Colonic mucosa (tissue), 4 donors: ENCODE measurements around the gene NDOR1. TPM values are rescaled to one million over a fixed set of nuclear protein-coding genes. Genes with fewer than 3 reads are reported as not detected.

Experiments used
- DNase-seq: peaks from one replicate; pipeline ENCODE4 v3.0.0-alpha.2; 2020
- H3K27ac ChIP-seq: fragments of 200-600 bp; one replicate; pipeline ENCODE4 v1.8.0; 2021
- H3K27me3 ChIP-seq: fragments of 200-600 bp; one replicate; pipeline ENCODE4 v1.8.0; 2021
- H3K36me3 ChIP-seq: fragments of 200-600 bp; one replicate; pipeline ENCODE4 v1.8.0; 2021
- H3K4me1 ChIP-seq: fragments of 200-600 bp; one replicate; pipeline ENCODE4 v1.8.0; 2021; ENCODE audit warnings: mild to moderate bottlenecking
- H3K4me3 ChIP-seq: fragments of 200-600 bp; one replicate; pipeline ENCODE4 v1.8.0; 2021
- H3K9ac ChIP-seq, 2 donors: one replicate each; pipeline ENCODE4 v1.7.0; 2013; ENCODE audit warnings: control low read depth in 2 of 2, low read depth in 2 of 2, low read length in 2 of 2
- H3K9me3 ChIP-seq: fragments of 200-600 bp; one replicate; pipeline ENCODE4 v1.8.0; 2021
- CTCF ChIP-seq: fragments of 200-600 bp; IDR thresholded peaks from one replicate; pipeline ENCODE4 v1.8.0; 2022; ENCODE audit warnings: antibody characterized with exemption, mild to moderate bottlenecking
- intact Hi-C: fragments of 100-400 bp; cut with DNase I; formaldehyde crosslinking; loops from one replicate; pipeline ENCODE4 v1.14.1; 2022
- total RNA-seq, 2 donors: library from RNA; stranded (reverse); fragmentation: NEBNext Ultra II Directional in 1 of 2; extraction: Animal tissue kit (Norgen Biotek cat#: 25700) in 1 of 2; gene quantifications; one replicate each; pipeline ENCODE4 v1.2.1, GENCODE V29; 2021
- donor health status: healthy.
- donor health status: DM: no; HTN: no; CAD: no.
- donor health status: DM: no; HTN: no; CAD: no.

The NDOR1 gene
- total RNA-seq, 2 donors from 2014 or later, result 11.7 to 36.9 TPM

DNA sequence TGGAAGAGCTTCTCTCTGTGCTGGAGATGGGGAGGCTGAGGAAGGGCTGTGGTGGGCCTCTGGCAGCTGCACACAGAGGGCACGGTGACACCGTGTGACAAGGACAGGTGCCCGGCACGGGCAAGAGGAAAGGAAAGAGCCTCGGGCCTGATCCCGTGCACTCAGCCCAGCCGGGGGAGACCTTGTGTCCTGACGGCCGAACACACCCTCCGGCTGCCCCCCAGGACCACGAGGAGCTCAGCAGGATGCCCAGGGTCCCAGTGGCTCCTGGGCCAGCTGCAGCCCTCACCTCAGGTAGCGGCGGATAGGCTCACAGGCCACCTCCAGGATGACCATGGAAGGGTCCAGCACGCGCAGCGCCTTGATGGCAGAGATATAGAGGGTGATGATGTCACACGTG lies 22.7 kb upstream of the NDOR1 start:
- TF ChIP-seq CTCF, result no peak
- H3K9me3 ChIP-seq, result no peaks in the 10 kb centered on the region
- H3K4me1 ChIP-seq, result peaks cover 16% of the 10 kb centered on the region
- H3K9ac ChIP-seq, result no peak overlapping the region
- intact Hi-C loops, result no loop called here
- DNase-seq, result no peak
- no peak overlapping the region for H3K4me3 ChIP-seq
- no peaks in the 10 kb centered on the region for H3K27me3 ChIP-seq
- H3K27ac ChIP-seq, result no peak overlapping the region
- peaks cover 3% of the 10 kb centered on the region for H3K36me3 ChIP-seq

- DNase-seq, result no peak
- intact Hi-C loops, result no loop called here
Measured at GRCh38 chr9:137183980-137184595, 21.4 kb upstream of the NDOR1 start.

GRCh38 chr9:137184881-137185660 lies 20.4 kb upstream of the NDOR1 start:
- H3K27ac ChIP-seq, result no peak overlapping the region
- H3K9me3 ChIP-seq, result no peaks in the 10 kb centered on the region
- H3K4me1 ChIP-seq, result peaks cover 28% of the 10 kb centered on the region
- no peak for DNase-seq
- TF ChIP-seq CTCF, result no peak
- H3K27me3 ChIP-seq, result no peaks in the 10 kb centered on the region
- H3K9ac ChIP-seq, result no peak overlapping the region
- H3K4me3 ChIP-seq, result no peak overlapping the region
- H3K36me3 ChIP-seq, result peaks cover 3% of the 10 kb centered on the region
- intact Hi-C loops, result loop anchor here (5.0 kb wide), 1 partner anchor 42 kb away; the partner anchor contains the start of genes CYSRT1 and RNF224

More at GRCh38 chr9:137183980-137184595, 21.4 kb upstream of the NDOR1 start:
- no peak overlapping the region for H3K27ac ChIP-seq
- TF ChIP-seq CTCF, result no peak
- peaks cover 3% of the 10 kb centered on the region for H3K36me3 ChIP-seq
- no peaks in the 10 kb centered on the region for H3K27me3 ChIP-seq
- no peaks in the 10 kb centered on the region for H3K9me3 ChIP-seq
- no peak overlapping the region for H3K9ac ChIP-seq
- H3K4me3 ChIP-seq, result no peak overlapping the region
- peaks cover 18% of the 10 kb centered on the region for H3K4me1 ChIP-seq

DNA sequence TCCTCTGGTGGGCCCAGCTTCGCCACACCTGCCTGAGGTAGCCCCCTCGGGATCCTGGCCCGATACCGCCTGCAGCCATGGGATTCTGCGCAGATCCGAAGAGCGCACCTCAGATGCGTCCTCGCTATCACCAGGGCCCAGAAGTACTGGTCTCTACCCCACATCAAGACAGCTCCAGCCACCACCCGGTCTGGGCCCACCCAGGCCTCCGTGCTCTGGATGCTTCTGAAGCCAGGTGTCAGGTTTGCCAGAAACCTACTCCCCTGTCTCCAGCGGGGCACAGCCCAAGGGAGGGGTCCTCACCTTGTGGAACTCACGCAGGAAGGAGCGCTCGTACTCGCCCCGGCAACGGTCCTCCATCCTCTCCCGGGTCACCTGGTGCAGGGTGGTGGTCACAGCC lies 19.6 kb upstream of the NDOR1 start:
- intact Hi-C loops, result loop anchor here (5.0 kb wide), 1 partner anchor 41 kb away; the partner anchor contains the start of genes CYSRT1 and RNF224
- H3K4me1 ChIP-seq, result peaks cover 36% of the 10 kb centered on the region
- H3K4me3 ChIP-seq, result no peak overlapping the region
- no peak for TF ChIP-seq CTCF
- no peak for DNase-seq
- no peak overlapping the region for H3K9ac ChIP-seq
- H3K27ac ChIP-seq, result no peak overlapping the region
- H3K36me3 ChIP-seq, result peaks cover 3% of the 10 kb centered on the region
- H3K27me3 ChIP-seq, result no peaks in the 10 kb centered on the region
- no peaks in the 10 kb centered on the region for H3K9me3 ChIP-seq

GRCh38 chr9:137186385-137186784 lies 19.1 kb upstream of the NDOR1 start:
- Histone ChIP-seq H3K36me3 (peaks cover 3% of the 10 kb centered on the region), H3K4me1 (peaks cover 36% of the 10 kb centered on the region), H3K4me3 (no peak overlapping the region), H3K27me3 (no peaks in the 10 kb centered on the region), H3K9ac (no peak overlapping the region), H3K9me3 (no peaks in the 10 kb centered on the region), H3K27ac (no peak overlapping the region)
- intact Hi-C loops, result loop anchor here (5.0 kb wide), 1 partner anchor 41 kb away; the partner anchor contains the start of genes CYSRT1 and RNF224
- no peak for DNase-seq
- TF ChIP-seq CTCF, result no peak
